IPS-NIHi11 (cell line): ENCODE data around the gene ARHGEF4.

Experiments used
- DNase-seq: peaks from one replicate; pipeline ENCODE4 v3.0.0; 2012; ENCODE audit warnings: mixed read lengths, low spot score

Gene ARHGEF4

GRCh38 chr2:130851624-130852382 lies 15.1 kb downstream of the ARHGEF4 start:
- DNase-seq = no peak

- no peak for DNase-seq
These were observed 15.9 kb downstream of the ARHGEF4 start for GRCh38 chr2:130852521-130853115.

- no peak for DNase-seq
These were observed 16.7 kb downstream of the ARHGEF4 start for GRCh38 chr2:130853391-130853790.

GRCh38 chr2:130854301-130854700 lies 17.6 kb downstream of the ARHGEF4 start:
- no peak for DNase-seq

GRCh38 chr2:130864830-130865800 lies 28.4 kb downstream of the ARHGEF4 start:
- DNase-seq = no peak

- DNase-seq = no peak
These were observed 32.9 kb downstream of the ARHGEF4 start for GRCh38 chr2:130869441-130870160.

GRCh38 chr2:130870161-130870485 lies 33.4 kb downstream of the ARHGEF4 start:
- no peak for DNase-seq

- no peak for DNase-seq
These were observed 34.1 kb downstream of the ARHGEF4 start for GRCh38 chr2:130870779-130871178.

GRCh38 chr2:130871843-130872740 lies 35.4 kb downstream of the ARHGEF4 start:
- no peak for DNase-seq

GRCh38 chr2:130872741-130873125 lies 36.0 kb downstream of the ARHGEF4 start:
- no peak for DNase-seq

GRCh38 chr2:130873700-130874346 lies 37.1 kb downstream of the ARHGEF4 start:
- peak; percentile 78 for DNase-seq

- DNase-seq = no peak
These were observed 37.8 kb downstream of the ARHGEF4 start for GRCh38 chr2:130874512-130874911.

GRCh38 chr2:130875935-130876334 lies 39.2 kb downstream of the ARHGEF4 start:
- no peak for DNase-seq

GRCh38 chr2:130877258-130877657 lies 40.5 kb downstream of the ARHGEF4 start:
- no peak for DNase-seq

- no peak for DNase-seq
These were observed 41.6 kb downstream of the ARHGEF4 start for GRCh38 chr2:130878316-130878715.

GRCh38 chr2:130878933-130879332 lies 42.2 kb downstream of the ARHGEF4 start:
- DNase-seq = no peak

GRCh38 chr2:130882111-130882690 lies 45.5 kb downstream of the ARHGEF4 start:
- no peak for DNase-seq

- no peak for DNase-seq
These were observed 46.3 kb downstream of the ARHGEF4 start for GRCh38 chr2:130882991-130883390.

GRCh38 chr2:130883496-130883895 lies 46.8 kb downstream of the ARHGEF4 start:
- DNase-seq = no peak

GRCh38 chr2:130884013-130884412 lies 47.3 kb downstream of the ARHGEF4 start:
- DNase-seq = no peak
